GM10266 (cell line): ENCODE data around the gene LAG3.

ENCODE experiments used
- DNase-seq: peaks from one replicate; pipeline ENCODE4 v3.0.0; 2012; ENCODE audit errors: extremely low spot score
- CTCF ChIP-seq: IDR thresholded peaks from 2 replicates; pipeline ENCODE4 v1.5.1; 2012; ENCODE audit warnings: mild to moderate bottlenecking, low read depth; ENCODE audit not compliant: control insufficient read depth, insufficient read depth; ENCODE audit errors: missing control alignments

LAG3 gene

DNA sequence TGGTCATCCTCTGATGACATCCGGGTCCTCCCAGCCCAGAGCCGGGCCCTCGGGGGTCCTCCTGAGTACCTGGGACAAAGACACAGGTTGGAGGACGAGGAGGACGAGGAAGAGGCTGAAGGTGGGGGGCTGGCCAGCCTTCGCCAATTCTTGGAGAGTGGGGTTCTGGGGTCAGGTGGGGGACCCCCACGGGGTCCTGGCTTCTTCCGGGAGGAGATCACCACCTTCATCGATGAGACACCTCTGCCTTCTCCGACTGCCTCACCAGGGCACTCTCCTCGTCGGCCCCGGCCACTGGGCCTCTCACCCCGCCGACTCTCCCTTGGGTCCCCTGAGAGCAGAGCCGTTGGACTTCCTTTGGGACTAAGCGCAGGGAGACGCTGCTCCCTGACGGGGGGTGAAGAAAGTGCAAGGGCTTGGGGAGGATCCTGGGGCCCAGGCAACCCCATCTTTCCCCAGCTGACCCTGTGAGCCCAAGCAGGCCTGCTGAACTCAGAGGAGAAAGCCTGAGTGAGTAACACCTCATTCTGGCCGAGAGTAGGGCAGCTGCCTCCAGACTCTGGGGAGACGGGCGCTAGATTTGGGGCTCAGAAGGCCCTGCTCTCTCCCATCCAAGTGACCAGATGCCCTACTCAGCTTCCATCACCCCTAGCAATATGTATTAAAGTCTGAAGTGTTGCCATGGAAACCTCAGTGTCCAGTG is 54.6 kb downstream of the LAG3 start:
- TF ChIP-seq CTCF, result no peak

DNA sequence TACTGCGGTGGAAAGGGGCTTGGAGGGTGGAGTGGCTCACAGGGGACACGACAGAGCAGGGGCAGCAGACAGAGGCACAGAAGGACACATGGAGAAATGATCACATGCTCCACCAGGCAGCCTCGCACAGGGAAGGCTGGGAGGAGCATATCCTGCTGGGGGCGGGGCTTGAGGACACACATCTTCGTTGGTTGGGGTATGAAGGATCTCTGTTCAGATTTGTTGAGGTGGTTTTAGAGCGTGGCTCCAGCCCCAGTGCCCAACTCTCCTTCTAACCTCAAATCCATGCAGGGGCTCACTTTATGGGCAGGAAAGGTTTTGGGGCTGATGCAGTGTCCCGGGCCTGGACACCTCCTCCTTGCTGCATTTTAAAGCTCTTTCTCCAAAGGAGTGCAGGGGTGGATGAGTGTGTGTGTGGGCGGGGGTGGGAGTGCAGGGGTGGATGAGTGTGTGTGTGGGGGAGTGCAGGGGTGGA is 55.2 kb downstream of the LAG3 start:
- peak; percentile 71 for DNase-seq
- no peak for TF ChIP-seq CTCF

More for the DNA sequence above, 54.6 kb downstream of the LAG3 start:
- no peak for DNase-seq
